ENCODE results near the gene SENP8. TPM values are rescaled to one million over a fixed set of nuclear protein-coding genes. Genes with fewer than 3 reads are reported as not detected.

Gene SENP8
- total RNA-seq, 3 donors from 2014 or later (not counting 1 experiment from before 2014, with no cell fraction given), result 0.27 to 0.45 (median 0.28) TPM

DNA sequence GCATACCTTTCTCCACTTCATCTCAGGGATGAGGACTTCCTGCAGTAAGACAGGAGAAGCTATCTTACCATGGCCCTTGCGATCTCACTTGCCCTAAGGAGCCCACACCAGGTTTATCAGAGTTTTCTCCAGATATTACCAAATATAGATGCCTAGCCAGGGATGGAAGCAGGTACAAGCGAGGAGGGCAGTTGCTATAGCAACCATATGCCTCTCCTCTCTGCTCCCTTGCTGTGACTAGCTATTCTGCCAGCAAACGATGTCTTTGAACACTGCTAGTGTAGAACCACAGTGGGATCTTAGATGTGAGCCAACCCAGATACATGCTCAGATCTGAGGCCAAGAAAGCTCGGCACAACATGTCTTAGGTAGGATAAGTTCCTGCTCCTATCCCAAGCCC lies 45.5 kb downstream of the SENP8 start:
- no peak for ATAC-seq
- Mint-ChIP-seq H3K27ac (no peak overlapping the region), H3K4me1 (peaks cover 0 to 4% of the 10 kb centered on the region in 2 donors), H3K27me3 (ENCODE audit: low read depth in 2 of 2) (no peaks in the 10 kb centered on the region), H3K9me3 (no peaks in the 10 kb centered on the region), H3K36me3 (no peaks in the 10 kb centered on the region), H3K4me3 (no peak overlapping the region)
- TF ChIP-seq, protein P1, sequence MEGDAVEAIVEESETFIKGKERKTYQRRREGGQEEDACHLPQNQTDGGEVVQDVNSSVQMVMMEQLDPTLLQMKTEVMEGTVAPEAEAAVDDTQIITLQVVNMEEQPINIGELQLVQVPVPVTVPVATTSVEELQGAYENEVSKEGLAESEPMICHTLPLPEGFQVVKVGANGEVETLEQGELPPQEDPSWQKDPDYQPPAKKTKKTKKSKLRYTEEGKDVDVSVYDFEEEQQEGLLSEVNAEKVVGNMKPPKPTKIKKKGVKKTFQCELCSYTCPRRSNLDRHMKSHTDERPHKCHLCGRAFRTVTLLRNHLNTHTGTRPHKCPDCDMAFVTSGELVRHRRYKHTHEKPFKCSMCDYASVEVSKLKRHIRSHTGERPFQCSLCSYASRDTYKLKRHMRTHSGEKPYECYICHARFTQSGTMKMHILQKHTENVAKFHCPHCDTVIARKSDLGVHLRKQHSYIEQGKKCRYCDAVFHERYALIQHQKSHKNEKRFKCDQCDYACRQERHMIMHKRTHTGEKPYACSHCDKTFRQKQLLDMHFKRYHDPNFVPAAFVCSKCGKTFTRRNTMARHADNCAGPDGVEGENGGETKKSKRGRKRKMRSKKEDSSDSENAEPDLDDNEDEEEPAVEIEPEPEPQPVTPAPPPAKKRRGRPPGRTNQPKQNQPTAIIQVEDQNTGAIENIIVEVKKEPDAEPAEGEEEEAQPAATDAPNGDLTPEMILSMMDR (IDR thresholded peaks at IDR 0.05), result no peak
- intact Hi-C loops (cut with micrococcal nuclease), result no loop called here
- no peaks in the 10 kb centered on the region for H3K9me3 ChIP-seq (ENCODE audit: control insufficient read depth, insufficient read depth, low read length)
- no peaks in the 10 kb centered on the region for H3K27me3 ChIP-seq (ENCODE audit: control insufficient read depth, insufficient read depth, low read length)
- 72% methylated on average over 4 of the region's 4 CpGs for WGBS (ENCODE audit: insufficient coverage)
- H3K4me3 ChIP-seq (ENCODE audit: low read length), result no peak overlapping the region
- no peak overlapping the region for H3K27ac ChIP-seq (ENCODE audit: low read length)
- peaks cover 8% of the 10 kb centered on the region for H3K4me1 ChIP-seq (ENCODE audit: control insufficient read depth, insufficient read depth, low read length)
- H3K36me3 ChIP-seq (ENCODE audit: control insufficient read depth, insufficient read depth, low read length), result no peaks in the 10 kb centered on the region
- DNase-seq, result no peak

DNA sequence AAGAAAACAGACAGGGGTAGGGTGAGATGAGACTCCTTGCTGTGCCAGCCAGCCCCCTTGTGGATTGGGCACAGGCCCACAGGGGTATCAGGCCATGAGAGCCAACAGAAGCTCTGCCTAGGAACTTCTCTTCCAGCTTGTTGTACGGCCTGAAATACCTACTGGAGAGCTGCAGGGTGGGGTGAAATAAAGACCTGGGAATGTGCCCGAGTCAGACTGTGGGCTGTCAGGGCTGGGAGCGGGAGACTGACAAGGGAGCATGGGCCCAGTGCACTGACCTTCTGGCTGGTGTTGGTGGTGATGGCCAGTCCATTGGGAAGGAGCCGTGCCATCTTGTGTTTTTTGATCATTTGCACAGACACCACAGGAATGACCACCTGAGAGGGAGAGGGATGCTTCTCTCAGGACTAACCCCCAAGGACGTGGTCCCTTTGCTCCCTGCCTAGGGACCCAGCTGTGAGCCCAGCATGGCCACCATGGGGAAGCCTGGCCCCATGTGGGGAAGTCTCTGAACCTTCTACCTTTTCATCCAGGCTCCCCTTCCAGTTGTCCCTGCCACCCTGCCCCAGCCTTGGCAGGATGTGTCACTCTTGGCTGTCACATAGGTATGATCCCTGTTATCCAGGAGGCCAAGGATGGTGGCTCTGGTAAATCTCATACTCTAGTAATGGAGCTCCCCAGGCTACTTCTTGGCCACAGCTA lies 48.7 kb downstream of the SENP8 start:
- Histone ChIP-seq H3K27ac (ENCODE audit: low read length) (no peak overlapping the region), H3K36me3 (ENCODE audit: control insufficient read depth, insufficient read depth, low read length) (no peaks in the 10 kb centered on the region), H3K9me3 (ENCODE audit: control insufficient read depth, insufficient read depth, low read length) (no peaks in the 10 kb centered on the region), H3K4me3 (ENCODE audit: low read length) (no peak overlapping the region), H3K4me1 (ENCODE audit: control insufficient read depth, insufficient read depth, low read length) (peaks cover 15% of the 10 kb centered on the region), H3K27me3 (ENCODE audit: control insufficient read depth, insufficient read depth, low read length) (no peaks in the 10 kb centered on the region)
- no peak for DNase-seq
- WGBS (ENCODE audit: insufficient coverage), result 86% methylated on average over 5 of the region's 5 CpGs
- no peak overlapping the region for H3K4me3 Mint-ChIP-seq
- H3K9me3 Mint-ChIP-seq, result no peaks in the 10 kb centered on the region
- no peaks in the 10 kb centered on the region for H3K27me3 Mint-ChIP-seq (ENCODE audit: low read depth in 2 of 2)
- intact Hi-C loops (cut with micrococcal nuclease), result no loop called here
- no peak for ATAC-seq
- TF ChIP-seq, protein P1 (IDR thresholded peaks at IDR 0.05), result no peak
- no peaks in the 10 kb centered on the region for H3K36me3 Mint-ChIP-seq
- no peak overlapping the region for H3K27ac Mint-ChIP-seq
- H3K4me1 Mint-ChIP-seq, result peaks cover 0 to 11% of the 10 kb centered on the region in 2 donors

DNA sequence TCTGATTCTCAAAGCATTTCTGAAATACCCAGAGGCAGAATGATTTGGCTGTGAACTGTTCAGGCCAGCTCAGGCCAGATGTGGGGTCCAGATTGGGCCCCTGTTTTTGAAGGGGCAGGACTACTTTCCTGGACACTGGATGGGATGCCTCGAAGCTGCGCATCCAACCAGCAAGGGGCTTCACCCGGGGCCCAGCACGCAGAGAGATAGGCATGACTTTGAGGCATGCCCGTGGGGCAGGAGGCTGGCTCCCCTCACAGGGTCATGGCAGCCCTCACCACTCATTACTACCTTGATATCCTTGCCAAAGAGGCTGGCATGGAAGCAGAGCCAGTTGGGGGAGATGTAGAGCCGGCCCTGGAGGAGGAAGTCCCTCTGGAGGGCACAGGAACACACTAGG lies 49.2 kb downstream of the SENP8 start:
- DNase-seq (no peak), ATAC-seq (no peak)
- H3K9me3 Mint-ChIP-seq, result no peaks in the 10 kb centered on the region
- 84% methylated on average over 6 of the region's 6 CpGs for WGBS (ENCODE audit: insufficient coverage)
- TF ChIP-seq, protein P1 (IDR thresholded peaks at IDR 0.05), result no peak
- Histone ChIP-seq H3K9me3 (ENCODE audit: control insufficient read depth, insufficient read depth, low read length) (no peaks in the 10 kb centered on the region), H3K4me1 (ENCODE audit: control insufficient read depth, insufficient read depth, low read length) (peaks cover 15% of the 10 kb centered on the region), H3K36me3 (ENCODE audit: control insufficient read depth, insufficient read depth, low read length) (no peaks in the 10 kb centered on the region), H3K27ac (ENCODE audit: low read length) (no peak overlapping the region), H3K4me3 (ENCODE audit: low read length) (no peak overlapping the region), H3K27me3 (ENCODE audit: control insufficient read depth, insufficient read depth, low read length) (no peaks in the 10 kb centered on the region)
- H3K27ac Mint-ChIP-seq, result no peak overlapping the region
- no peaks in the 10 kb centered on the region for H3K27me3 Mint-ChIP-seq (ENCODE audit: low read depth in 2 of 2)
- peaks cover 0 to 11% of the 10 kb centered on the region in 2 donors for H3K4me1 Mint-ChIP-seq
- intact Hi-C loops (cut with micrococcal nuclease), result no loop called here
- no peak overlapping the region for H3K4me3 Mint-ChIP-seq
- no peaks in the 10 kb centered on the region for H3K36me3 Mint-ChIP-seq

All from natural killer cell (primary cell).